H9 (cell line): Measurements from ENCODE around the gene MYO1F. TPM values are rescaled to one million over a fixed set of nuclear protein-coding genes. Genes with fewer than 3 reads are reported as not detected.

Experiments
- DNase-seq: peaks from one replicate; pipeline ENCODE4 v3.0.0-alpha.2; 2017
- H2AFZ ChIP-seq: one replicate; pipeline ENCODE4 v1.6.1; 2013; ENCODE audit warnings: mild to moderate bottlenecking, low read length, control low read depth, moderate library complexity
- H2AK5ac ChIP-seq: 2 replicates; pipeline ENCODE4 v1.6.1; 2013; ENCODE audit warnings: low read length, control low read depth, mixed read lengths; ENCODE audit not compliant: insufficient read length
- H2BK120ac ChIP-seq: one replicate; pipeline ENCODE4 v1.6.1; 2013; ENCODE audit warnings: low read depth, mild to moderate bottlenecking, low read length, control low read depth, inconsistent platforms; ENCODE audit not compliant: poor library complexity, severe bottlenecking
- H2BK12ac ChIP-seq: 2 replicates; pipeline ENCODE4 v1.6.1; 2013; ENCODE audit warnings: low read length, control low read depth, mixed read lengths, low read depth; ENCODE audit not compliant: insufficient read length
- H2BK15ac ChIP-seq: 2 replicates; pipeline ENCODE4 v1.6.1; 2013; ENCODE audit warnings: low read depth, low read length, control low read depth
- H2BK20ac ChIP-seq: one replicate; pipeline ENCODE4 v1.6.1; 2013; ENCODE audit warnings: low read depth, mild to moderate bottlenecking, low read length, control low read depth, inconsistent platforms; ENCODE audit not compliant: poor library complexity, severe bottlenecking
- H2BK5ac ChIP-seq: 2 replicates; pipeline ENCODE4 v1.6.1; 2013; ENCODE audit warnings: low read length, control low read depth, mixed read lengths; ENCODE audit not compliant: insufficient read length
- H3K14ac ChIP-seq: 2 replicates; pipeline ENCODE4 v1.6.1; 2013; ENCODE audit warnings: low read length, control low read depth; ENCODE audit not compliant: insufficient read depth
- H3K18ac ChIP-seq: 2 replicates; pipeline ENCODE4 v1.6.1; 2013; ENCODE audit warnings: low read depth, mild to moderate bottlenecking, mixed read lengths, low read length, control low read depth; ENCODE audit not compliant: insufficient read length
- H3K23ac ChIP-seq: 2 replicates; pipeline ENCODE4 v1.6.1; 2013; ENCODE audit warnings: low read length, control low read depth, mixed read lengths, low read depth; ENCODE audit not compliant: insufficient read length
- H3K23me2 ChIP-seq: 2 replicates; pipeline ENCODE4 v1.6.1; 2013; ENCODE audit warnings: low read depth, mild to moderate bottlenecking, mixed read lengths, low read length, control low read depth; ENCODE audit not compliant: insufficient read length, poor library complexity, severe bottlenecking
- H3K27ac ChIP-seq: 2 replicates; pipeline ENCODE4 v1.5.1; 2013; ENCODE audit warnings: low read length, control low read depth, mixed read lengths, low read depth; ENCODE audit not compliant: insufficient read length
- H3K27me3 ChIP-seq: 2 replicates; pipeline ENCODE4 v1.6.1; 2013; ENCODE audit warnings: low read length, control low read depth, inconsistent platforms; ENCODE audit not compliant: insufficient read depth
- H3K4ac ChIP-seq: 2 replicates; pipeline ENCODE4 v1.6.1; 2013; ENCODE audit warnings: low read depth, mild to moderate bottlenecking, control low read depth, inconsistent platforms, low read length, moderate library complexity
- H3K4me1 ChIP-seq: 2 replicates; pipeline ENCODE4 v1.6.1; 2013; ENCODE audit warnings: low read length, control low read depth, inconsistent platforms; ENCODE audit not compliant: insufficient read depth
- H3K4me2 ChIP-seq: 2 replicates; pipeline ENCODE4 v1.6.1; 2013; ENCODE audit warnings: low read length, control low read depth, mixed read lengths; ENCODE audit not compliant: insufficient read length, insufficient read depth
- H3K56ac ChIP-seq: 2 replicates; pipeline ENCODE4 v1.6.1; 2013; ENCODE audit warnings: low read depth, mild to moderate bottlenecking, mixed read lengths, low read length, control low read depth; ENCODE audit not compliant: insufficient read length
- H3K79me1 ChIP-seq: 2 replicates; pipeline ENCODE4 v1.6.1; 2013; ENCODE audit warnings: low read depth, mild to moderate bottlenecking, moderate library complexity, low read length, control low read depth, inconsistent platforms; ENCODE audit not compliant: insufficient read depth, poor library complexity, severe bottlenecking
- H3K79me2 ChIP-seq: 2 replicates; pipeline ENCODE4 v1.6.1; 2013; ENCODE audit warnings: low read length, control low read depth, inconsistent platforms; ENCODE audit not compliant: insufficient read depth
- H3K9ac ChIP-seq: 2 replicates; pipeline ENCODE4 v1.6.1; 2013; ENCODE audit warnings: low read length, control low read depth, mixed read lengths; ENCODE audit not compliant: insufficient read length; ENCODE audit errors: extremely low read depth
- H3K9me3 ChIP-seq: one replicate; pipeline ENCODE4 v1.6.1; 2013; ENCODE audit warnings: low read depth, low read length, inconsistent platforms; ENCODE audit not compliant: control insufficient read depth
- H3T11ph ChIP-seq: one replicate; pipeline ENCODE4 v1.6.1; 2013; ENCODE audit warnings: mild to moderate bottlenecking, low read length, control low read depth, inconsistent platforms
- H4K20me1 ChIP-seq: one replicate; pipeline ENCODE4 v1.6.1; 2013; ENCODE audit not compliant: control insufficient read depth, insufficient read length, insufficient read depth
- H4K5ac ChIP-seq: 2 replicates; pipeline ENCODE4 v1.6.1; 2013; ENCODE audit warnings: low read depth, mild to moderate bottlenecking, mixed read lengths, low read length, control low read depth; ENCODE audit not compliant: insufficient read length
- H4K8ac ChIP-seq: replicated peaks from 2 replicates; pipeline ENCODE4 v1.6.1; 2013; ENCODE audit warnings: low read length, control low read depth, mixed read lengths, low read depth; ENCODE audit not compliant: insufficient read length
- H4K91ac ChIP-seq: 2 replicates; pipeline ENCODE4 v1.6.1; 2013; ENCODE audit warnings: low read depth, mild to moderate bottlenecking, moderate library complexity, mixed read lengths, low read length, control low read depth; ENCODE audit not compliant: insufficient read length
- H3K27ac Mint-ChIP-seq, 3 experiments: 2 replicates in 2 of 3; 3 replicates in 1 of 3; pipeline ENCODE4 v1.8.0; 2020 to 2021; ENCODE audit warnings: mixed read lengths in 3 of 3, mild to moderate bottlenecking in 1 of 3, moderate library complexity in 1 of 3
- H3K27me3 Mint-ChIP-seq: 2 replicates; pipeline ENCODE4 v1.8.0; 2021; ENCODE audit warnings: low read depth, mild to moderate bottlenecking, moderate library complexity, mixed read lengths
- H3K36me3 Mint-ChIP-seq, 3 experiments: 2 replicates in 2 of 3; 3 replicates in 1 of 3; pipeline ENCODE4 v1.8.0; 2020 to 2021; ENCODE audit warnings: low read depth in 3 of 3, mixed read lengths in 3 of 3; ENCODE audit not compliant: insufficient read depth in 1 of 3
- H3K4me1 Mint-ChIP-seq, 2 experiments: 2 replicates each; pipeline ENCODE4 v1.8.0; 2020; ENCODE audit warnings: mixed read lengths in 2 of 2
- H3K4me3 Mint-ChIP-seq, 2 experiments: 2 replicates in 1 of 2; 3 replicates in 1 of 2; pipeline ENCODE4 v1.8.0; 2020 to 2021; ENCODE audit warnings: mild to moderate bottlenecking in 2 of 2, mixed read lengths in 2 of 2, moderate library complexity in 1 of 2
- H3K9me3 Mint-ChIP-seq, 2 experiments: 2 replicates in 1 of 2; 3 replicates in 1 of 2; pipeline ENCODE4 v1.8.0; 2020; ENCODE audit warnings: mild to moderate bottlenecking in 2 of 2, mixed read lengths in 2 of 2, moderate library complexity in 1 of 2
- CTCF ChIP-seq: fragments of 200-600 bp; sonication (generic); conservative IDR thresholded peaks from 3 replicates; pipeline ENCODE4 v1.8.0; 2021; ENCODE audit warnings: antibody characterized with exemption, mild to moderate bottlenecking
- WGBS: extraction: QIAGEN DNeasy Blood & Tissue Kit; methylation state at CpG from one replicate; pipeline ENCODE4 v1.1.7; 2013; ENCODE audit warnings: missing lambda C conversion rate, low lambda C conversion rate, mixed read lengths; ENCODE audit not compliant: insufficient read length; ENCODE audit errors: extremely low coverage; 5-methylcytosine and 5-hydroxymethylcytosine counted together
- total RNA-seq: library from RNA; stranded (reverse); gene quantifications from 2 replicates; pipeline ENCODE4 v1.2.1, GENCODE V29; 2021

MYO1F gene
- total RNA-seq, 1 experiment from 2014 or later: 1.0 TPM

- no peaks in the 10 kb centered on the region for H3K79me2 ChIP-seq
- H3K27ac ChIP-seq: no peak overlapping the region
- no peak overlapping the region for H2BK20ac ChIP-seq
- no peak overlapping the region for H3K23ac ChIP-seq
- no peak overlapping the region for H3K14ac ChIP-seq
- no peak overlapping the region for H4K8ac ChIP-seq
- H3K79me1 ChIP-seq: no peaks in the 10 kb centered on the region
- Mint-ChIP-seq H3K4me1 (peaks cover 6 to 11% of the 10 kb centered on the region in 2 experiments), H3K4me3 (no peak overlapping the region), H3K9me3 (no peaks in the 10 kb centered on the region; a peak in 2 of 5 replicates), H3K27ac (no peak overlapping the region; a peak in 1 of 7 replicates), H3K36me3 (no peaks in the 10 kb centered on the region), H3K27me3 (peaks cover 4% of the 10 kb centered on the region)
- H3K4ac ChIP-seq: no peak overlapping the region
- H3K9me3 ChIP-seq: no peaks in the 10 kb centered on the region
- no peak overlapping the region for H4K5ac ChIP-seq
- no peak overlapping the region for H3K18ac ChIP-seq
- H3K4me1 ChIP-seq: no peaks in the 10 kb centered on the region
- H3T11ph ChIP-seq: no peak overlapping the region
- H2BK120ac ChIP-seq: no peak overlapping the region
- no peaks in the 10 kb centered on the region for H4K20me1 ChIP-seq
- H2AK5ac ChIP-seq: no peak overlapping the region
- no peak for DNase-seq
- WGBS: no CpG with 5 or more reads among the region's 11 CpGs
- no peak overlapping the region for H3K4me2 ChIP-seq
- no peak overlapping the region for H2BK15ac ChIP-seq
- H4K91ac ChIP-seq: no peak overlapping the region
- H3K9ac ChIP-seq: no peak overlapping the region
- no peak overlapping the region for H2BK12ac ChIP-seq
- no peak overlapping the region for H3K56ac ChIP-seq
- H2BK5ac ChIP-seq: no peak overlapping the region
- H2AFZ ChIP-seq: no peak overlapping the region
- H3K23me2 ChIP-seq: peaks cover 3% of the 10 kb centered on the region
- TF ChIP-seq CTCF: no peak
- H3K27me3 ChIP-seq: no peaks in the 10 kb centered on the region
Observed at GRCh38 chr19:8518536-8518935, 58.7 kb downstream of the MYO1F start.
